ENCODE measurements around the gene RHOA.
"Not testable (repeated sequence)": the region's sequence is repeated elsewhere in the genome, so short reads cannot be mapped to it uniquely, and the experiment has no call there.

Gene RHOA

DNA sequence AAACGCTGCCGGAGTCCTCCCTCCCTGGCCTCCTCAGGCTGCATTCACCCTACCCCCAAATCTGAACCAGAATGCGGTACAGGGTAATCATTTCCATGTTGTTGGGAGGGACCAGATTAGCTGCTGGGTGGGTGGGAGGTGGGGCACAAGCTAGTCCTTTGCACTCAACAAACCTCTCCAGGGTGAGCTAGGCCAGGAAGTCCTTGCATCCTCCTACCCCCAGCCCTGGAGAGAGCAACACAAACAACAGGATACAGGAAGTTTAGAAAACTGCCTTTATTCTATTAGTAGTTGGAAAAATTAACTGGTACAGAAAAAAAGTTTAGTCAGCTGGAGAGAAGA is 52.9 kb downstream of the RHOA start:
- no peak for DNase-seq

DNA sequence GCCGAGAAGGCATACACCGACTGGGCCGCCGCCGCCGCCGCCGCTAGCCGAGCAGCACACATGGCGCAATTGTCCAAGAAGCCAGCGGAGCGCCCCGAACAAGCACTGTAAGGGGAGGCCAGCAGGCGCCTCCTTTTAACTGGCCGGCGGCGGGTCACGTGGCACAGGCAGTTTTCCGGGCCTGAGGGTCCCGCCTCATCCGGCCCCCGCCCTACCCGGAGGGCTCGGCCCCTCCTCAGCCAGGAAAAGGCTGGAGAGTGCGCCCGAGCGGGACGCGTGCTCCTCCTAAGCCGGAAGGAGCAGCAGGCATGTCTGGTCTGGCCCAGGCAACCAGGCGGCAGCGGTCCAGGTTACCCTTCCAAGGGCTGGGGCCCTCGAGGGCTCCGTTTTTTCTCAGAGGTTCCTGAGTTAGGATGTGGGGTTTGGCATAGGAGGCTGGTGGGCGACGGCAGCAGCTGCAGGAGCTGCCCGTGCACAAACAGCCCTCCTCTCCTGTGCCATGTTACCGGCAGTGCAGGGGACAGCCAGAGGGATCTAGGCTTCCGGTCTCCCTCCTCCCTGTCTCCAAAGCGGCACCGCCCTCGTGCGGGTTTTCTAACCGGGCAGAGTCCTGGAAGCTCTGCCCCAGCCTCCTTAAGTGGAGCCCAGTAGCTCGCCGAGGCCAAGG is 53.4 kb downstream of the RHOA start, which contains the start of gene GPX1:
Gene GPX1 (minus strand): TSS at position 137 of the 667 bp plus-strand sequence. CDS start 75 bp downstream, at position 62.
- peak; percentile 84 for DNase-seq

- DNase-seq: not testable (repeated sequence)
Observed at GRCh38 chr3:49357443-49358216, 54.1 kb downstream of the RHOA start.

DNA sequence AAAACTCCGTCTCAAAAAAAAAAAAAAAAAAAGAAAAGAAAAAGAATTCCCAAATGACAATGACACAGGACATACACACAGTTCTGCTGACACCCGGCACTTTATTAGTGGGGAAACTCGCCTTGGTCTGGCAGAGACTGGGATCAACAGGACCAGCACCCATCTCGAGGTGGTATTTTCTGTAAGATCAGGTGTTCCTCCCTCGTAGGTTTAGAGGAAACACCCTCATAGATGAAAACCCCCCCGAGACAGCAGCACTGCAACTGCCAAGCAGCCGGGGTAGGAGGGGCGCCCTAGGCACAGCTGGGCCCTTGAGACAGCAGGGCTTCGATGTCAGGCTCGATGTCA is 54.7 kb downstream of the RHOA start:
- not testable (repeated sequence) for DNase-seq

- no peak for DNase-seq
Observed at GRCh38 chr3:49352890-49353421, 58.8 kb downstream of the RHOA start.

DNA sequence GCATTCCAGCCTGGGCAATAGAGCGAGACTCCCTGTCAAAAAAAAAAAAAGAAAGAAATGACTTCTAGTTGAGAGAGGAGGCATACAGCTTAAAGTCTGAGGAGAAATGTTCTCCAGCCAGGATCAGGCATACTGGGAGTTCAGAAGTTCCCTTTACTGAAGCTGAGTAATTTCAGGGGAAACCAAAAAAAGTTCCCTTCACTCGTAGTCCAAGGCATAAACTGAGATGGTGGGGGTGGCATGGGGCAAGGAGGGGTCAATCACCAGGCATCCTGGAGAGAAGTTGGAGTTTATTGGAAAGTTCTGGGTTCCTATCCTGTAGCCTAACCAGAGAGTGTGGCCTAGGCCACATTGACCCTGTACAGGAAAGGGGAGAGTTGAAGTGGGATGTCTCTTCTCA is 59.5 kb downstream of the RHOA start:
- DNase-seq: no peak

DNA sequence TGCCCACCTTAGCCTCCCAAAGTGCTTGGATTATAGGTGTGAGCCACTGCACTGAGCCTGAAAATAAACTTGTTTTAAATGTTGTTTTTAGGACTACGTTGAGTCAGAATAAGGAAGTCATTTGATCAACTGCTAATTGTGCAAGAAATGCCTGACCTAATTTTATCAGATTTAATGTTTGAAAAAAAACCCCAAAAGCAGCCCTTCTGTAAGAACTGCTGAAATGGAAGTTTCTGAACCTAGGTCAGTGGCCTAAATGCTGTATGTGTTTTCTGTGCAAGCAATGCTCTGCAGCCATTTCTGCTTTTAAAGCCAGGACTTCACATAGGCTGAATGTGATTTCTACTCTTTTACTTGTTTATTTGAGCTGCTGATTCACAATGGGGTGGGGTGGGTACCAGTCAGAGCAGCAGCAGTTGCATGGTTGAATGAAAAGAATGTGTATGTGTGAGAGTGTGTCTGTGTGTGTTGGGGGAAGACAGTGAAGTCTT is 60.2 kb downstream of the RHOA start:
- no peak for DNase-seq

GRCh38 chr3:49349348-49350114 is 62.2 kb downstream of the RHOA start:
- no peak for DNase-seq

GRCh38 chr3:49348361-49348760 is 63.4 kb downstream of the RHOA start:
- not testable (repeated sequence) for DNase-seq

DNA sequence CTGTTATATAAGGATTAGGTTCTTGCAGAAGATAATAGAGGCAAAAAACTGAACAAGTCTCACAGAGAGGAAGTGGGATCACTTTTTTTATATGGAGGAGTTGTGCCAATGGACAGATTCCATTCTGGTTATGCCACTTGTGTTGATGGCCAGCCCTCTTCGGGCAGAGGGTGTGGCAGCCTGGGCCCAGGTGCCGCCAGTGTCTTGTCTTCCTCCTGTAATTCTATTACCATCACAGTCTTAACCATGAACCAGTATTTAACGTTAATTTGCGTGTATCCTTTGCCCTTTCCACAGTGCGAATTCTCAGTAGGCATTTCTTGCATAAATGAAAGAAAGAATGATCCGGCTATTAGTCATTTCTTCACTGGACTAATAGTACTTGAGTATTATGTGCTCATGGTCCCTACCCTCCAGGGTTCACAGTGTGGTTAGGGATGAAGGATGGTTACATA is 65.0 kb downstream of the RHOA start:
- DNase-seq: no peak

- DNase-seq: no peak
Observed at GRCh38 chr3:49343163-49343562, 68.6 kb downstream of the RHOA start.

DNA sequence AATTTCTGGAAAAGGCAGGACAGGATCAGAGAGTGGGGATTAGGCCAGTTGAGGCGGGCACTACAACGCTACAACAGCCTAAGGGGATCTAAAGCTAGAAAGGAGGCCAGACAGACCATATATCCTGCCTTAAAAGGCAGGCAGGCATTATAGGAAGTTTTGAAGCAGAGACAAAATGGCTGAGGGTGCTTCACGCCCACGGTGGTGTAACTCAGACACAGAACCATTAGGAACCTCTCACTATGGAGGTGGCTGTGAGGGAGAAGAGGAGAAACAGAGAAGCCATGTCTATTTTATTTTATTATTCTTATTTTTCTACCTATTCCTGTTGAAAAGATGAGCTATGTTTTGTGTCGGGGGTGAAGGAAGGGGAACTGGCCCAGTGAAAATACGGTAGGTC is 69.8 kb downstream of the RHOA start:
- no peak for DNase-seq

DNA sequence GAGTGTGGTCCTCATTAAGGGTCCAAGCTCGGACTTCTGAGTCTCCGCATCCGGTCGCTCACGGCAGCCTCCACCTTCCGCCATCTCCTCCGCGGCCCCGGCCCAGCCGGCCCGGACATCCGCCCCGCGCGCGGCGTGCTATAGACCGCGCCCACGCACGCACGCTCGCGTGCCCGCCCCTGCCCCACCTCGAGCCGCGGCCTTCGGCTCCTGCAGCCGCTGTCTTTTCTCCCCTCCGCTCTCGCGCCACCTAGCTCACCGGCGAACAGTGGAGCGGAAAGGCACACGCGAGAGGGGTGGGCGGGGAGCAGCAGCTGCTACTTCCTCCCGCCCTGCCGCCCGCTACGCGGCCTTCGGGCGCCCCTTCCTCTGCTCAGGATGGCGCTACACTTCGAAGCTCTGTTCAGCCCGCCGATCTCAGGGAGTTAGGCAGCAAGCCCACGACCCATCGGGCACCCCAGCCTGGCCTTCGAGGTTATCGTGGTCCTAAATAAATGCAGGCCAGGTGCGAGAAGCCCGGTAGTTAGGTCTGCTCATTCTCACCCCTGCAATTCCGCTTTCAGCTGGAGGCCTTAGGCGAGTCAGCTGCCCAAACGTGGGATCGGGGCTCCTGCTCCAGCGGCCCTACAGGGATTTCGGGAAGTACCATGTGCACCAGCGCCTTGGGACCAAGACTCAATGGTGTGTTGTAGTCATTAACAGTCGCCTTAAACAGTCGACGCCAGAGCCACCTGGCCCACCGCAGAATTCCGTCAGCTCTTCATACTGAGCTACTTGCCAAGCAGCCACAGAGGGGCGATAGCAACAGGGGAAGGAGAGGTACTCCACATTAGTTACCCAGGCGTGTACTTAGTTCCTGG is 71.6 kb downstream of the RHOA start, which contains the start of gene USP4:
Gene USP4 (minus strand): TSS at position 113 of the 860 bp plus-strand sequence. CDS start 29 bp downstream, at position 84.
- peak; percentile 77 for DNase-seq

GRCh38 chr3:49339581-49339940 is 72.2 kb downstream of the RHOA start:
- DNase-seq: no peak

- no peak for DNase-seq
Observed at GRCh38 chr3:49333916-49334633, 77.7 kb downstream of the RHOA start.

DNA sequence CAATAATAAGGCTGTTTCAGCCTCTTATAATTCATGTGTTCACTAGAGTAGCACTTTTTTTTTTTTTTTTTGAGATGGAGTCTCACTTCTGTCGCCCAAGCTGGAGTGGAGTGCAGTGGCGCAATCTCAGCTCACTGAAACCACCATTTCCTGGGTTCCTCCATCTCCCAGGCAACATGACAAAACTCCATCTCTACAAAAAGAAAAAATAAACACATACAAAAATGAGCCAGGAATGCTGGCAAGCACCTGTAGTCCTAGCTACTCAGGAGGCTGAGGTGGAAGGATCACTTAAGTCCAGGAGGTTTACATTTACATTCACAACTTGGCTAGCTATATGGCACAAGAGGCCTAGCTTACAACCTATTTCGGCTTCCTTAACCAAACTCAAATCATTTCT is 78.7 kb downstream of the RHOA start:
- DNase-seq: no peak

DNA sequence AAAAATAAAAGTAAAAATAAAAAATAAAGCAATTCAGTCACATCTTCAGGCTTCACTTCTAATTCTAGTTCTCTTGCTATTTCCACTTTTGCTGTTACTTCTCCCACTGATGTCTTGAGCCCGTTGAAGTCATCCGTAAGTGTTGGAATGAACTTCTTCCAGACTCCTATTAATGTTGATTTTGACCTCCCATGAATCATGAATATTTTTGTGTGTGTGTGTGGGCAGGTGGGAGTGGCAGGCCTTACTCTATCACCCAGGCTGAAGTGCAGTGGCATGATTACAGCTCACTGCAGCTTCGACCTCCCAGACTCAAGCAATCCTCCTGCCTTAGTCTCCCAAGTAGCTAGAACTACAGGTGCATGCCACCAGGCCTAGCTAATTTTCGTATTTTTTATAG is 82.6 kb downstream of the RHOA start:
- no peak for DNase-seq

- not testable (repeated sequence) for DNase-seq
Observed at GRCh38 chr3:49328350-49328749, 83.4 kb downstream of the RHOA start.

DNA sequence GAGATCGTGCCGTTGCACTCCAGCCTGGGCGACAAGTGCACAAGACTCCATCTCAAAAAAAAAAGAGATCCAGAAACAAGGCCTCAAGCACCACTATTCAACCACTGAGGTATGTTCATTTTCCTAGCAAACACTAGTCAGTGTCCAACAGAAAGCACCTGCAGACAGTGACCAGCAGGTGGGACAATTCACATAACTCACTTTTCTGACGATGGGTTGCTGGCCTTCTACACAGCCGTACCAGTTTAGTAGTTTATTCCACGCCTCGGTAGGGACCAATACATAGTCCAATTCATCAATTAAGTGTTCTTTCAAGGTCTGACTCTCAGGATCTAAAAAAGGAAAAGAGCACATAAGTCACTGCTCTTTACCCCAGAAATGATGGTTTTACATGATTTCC is 84.3 kb downstream of the RHOA start:
- DNase-seq: no peak

DNA sequence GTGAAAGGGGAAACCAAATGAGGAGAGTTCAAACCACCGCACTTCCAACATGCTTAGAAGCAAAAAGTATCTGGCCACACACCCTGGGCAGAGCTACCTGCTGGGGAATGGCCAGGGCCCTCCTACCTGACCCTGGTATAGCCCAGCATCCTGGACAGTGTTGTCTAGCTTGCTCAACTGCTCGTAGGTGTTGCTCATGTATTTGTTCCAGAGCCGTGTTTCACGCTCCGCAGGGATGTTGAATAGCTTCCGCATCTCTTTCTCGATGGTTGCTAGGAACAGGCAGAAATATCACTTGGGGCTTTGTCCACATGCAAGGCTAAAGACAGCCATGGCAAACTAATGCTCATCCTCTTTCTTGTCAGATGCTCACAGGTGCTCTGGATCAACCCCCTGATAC is 87.0 kb downstream of the RHOA start:
- no peak for DNase-seq

DNA sequence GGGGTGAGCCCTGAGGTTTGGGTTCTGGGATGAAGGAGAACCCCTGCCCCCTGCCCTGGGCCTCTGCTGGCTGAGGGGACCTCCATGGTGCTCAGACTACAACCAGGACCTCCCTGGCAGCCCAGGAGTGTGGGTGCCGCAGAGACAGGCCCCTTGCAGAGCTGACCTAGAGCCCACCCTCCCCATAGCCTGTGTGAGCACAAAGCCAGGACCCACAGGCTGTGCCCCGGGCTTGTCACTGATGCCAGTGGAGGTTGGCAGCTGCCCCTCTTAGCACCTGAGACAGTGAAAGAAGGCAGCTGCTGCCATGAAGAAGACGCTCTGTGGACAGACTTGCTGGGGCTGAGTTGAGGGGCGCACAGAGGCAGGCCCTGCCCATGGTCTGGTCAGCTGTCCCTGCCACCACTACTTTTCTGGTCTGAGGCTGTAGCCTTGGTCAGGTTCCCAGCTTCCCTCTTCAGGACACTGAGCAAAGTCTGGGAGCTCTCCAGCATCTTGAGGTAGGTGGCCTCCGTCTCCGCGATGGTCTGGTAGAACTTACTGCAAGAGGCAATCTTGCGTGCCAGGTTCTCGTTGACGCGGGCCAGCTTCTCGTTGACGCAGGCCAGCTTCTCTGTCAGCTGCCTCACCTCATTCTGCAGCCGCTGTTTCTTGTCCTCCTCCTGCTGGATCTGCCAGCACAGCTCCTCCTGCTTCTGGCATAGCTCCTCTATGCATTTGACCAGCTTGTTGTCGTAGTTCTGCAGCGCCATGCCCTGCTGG is 94.9 kb downstream of the RHOA start:
- DNase-seq: no peak
